Gastrocnemius medialis (tissue), 4 donors: ENCODE data around the gene GMPPA.

Experiments used
- POLR2A ChIP-seq, 2 donors: fragments of 450-650 bp; IDR thresholded peaks; one replicate each; pipeline ENCODE4 v1.6.1; 2017; ENCODE audit warnings: antibody characterized with exemption in 2 of 2, mild to moderate bottlenecking in 2 of 2, moderate library complexity in 2 of 2
- TF ChIP-seq, protein P1 (sequence below), 5 experiments: fragments of 450-650 bp in 3 of 5; fragments of 200-600 bp in 2 of 5; sonication (generic) in 2 of 5; IDR thresholded peaks in 4 of 5; conservative IDR thresholded peaks in 1 of 5; 1 replicate in 4 of 5; 2 replicates in 1 of 5; pipeline ENCODE4 v1.5.1; 2016 to 2019; ENCODE audit warnings: antibody characterized with exemption in 5 of 5, mild to moderate bottlenecking in 3 of 5, moderate library complexity in 3 of 5

DNA sequence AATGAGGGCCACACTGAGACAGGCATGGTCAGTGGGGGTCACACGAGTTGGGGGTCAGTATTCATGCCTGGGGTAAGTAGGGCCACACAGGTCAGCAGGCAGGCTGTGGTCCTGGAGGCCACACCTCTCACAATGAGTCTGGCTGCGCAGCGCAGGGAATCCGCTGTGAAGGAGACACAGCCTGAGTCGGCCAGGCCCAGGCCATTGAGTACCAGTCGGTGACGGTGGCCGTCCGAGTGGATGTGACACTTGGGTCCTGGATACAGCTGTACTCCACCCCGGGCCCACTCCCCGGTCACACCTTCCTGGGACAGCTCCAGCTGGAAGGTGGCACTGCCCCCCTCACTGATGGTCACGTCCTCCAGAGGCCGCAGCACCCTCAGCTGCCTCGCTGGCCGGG, 55.7 kb downstream of the GMPPA start:
- no peak for TF ChIP-seq POLR2A (IDR thresholded peaks at IDR 0.05)
- TF ChIP-seq, protein P1, sequence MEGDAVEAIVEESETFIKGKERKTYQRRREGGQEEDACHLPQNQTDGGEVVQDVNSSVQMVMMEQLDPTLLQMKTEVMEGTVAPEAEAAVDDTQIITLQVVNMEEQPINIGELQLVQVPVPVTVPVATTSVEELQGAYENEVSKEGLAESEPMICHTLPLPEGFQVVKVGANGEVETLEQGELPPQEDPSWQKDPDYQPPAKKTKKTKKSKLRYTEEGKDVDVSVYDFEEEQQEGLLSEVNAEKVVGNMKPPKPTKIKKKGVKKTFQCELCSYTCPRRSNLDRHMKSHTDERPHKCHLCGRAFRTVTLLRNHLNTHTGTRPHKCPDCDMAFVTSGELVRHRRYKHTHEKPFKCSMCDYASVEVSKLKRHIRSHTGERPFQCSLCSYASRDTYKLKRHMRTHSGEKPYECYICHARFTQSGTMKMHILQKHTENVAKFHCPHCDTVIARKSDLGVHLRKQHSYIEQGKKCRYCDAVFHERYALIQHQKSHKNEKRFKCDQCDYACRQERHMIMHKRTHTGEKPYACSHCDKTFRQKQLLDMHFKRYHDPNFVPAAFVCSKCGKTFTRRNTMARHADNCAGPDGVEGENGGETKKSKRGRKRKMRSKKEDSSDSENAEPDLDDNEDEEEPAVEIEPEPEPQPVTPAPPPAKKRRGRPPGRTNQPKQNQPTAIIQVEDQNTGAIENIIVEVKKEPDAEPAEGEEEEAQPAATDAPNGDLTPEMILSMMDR (IDR thresholded peaks at IDR 0.05 in 4 of 5, conservative IDR thresholded peaks at IDR 0.05 in 1 of 5), result no peak
